GM10266 (cell line): ENCODE data around the gene C1orf87.
"Not testable (repeated sequence)": the region's sequence is repeated elsewhere in the genome, so short reads cannot be mapped to it uniquely, and the experiment has no call there.

Source experiments
- DNase-seq: peaks from one replicate; pipeline ENCODE4 v3.0.0; 2012; ENCODE audit errors: extremely low spot score
- CTCF ChIP-seq: IDR thresholded peaks from 2 replicates; pipeline ENCODE4 v1.5.1; 2012; ENCODE audit warnings: mild to moderate bottlenecking, low read depth; ENCODE audit not compliant: control insufficient read depth, insufficient read depth; ENCODE audit errors: missing control alignments

The C1orf87 gene

GRCh38 chr1:59972216-59972927, 101.2 kb downstream of the C1orf87 start:
- DNase-seq, result no peak

GRCh38 chr1:59971464-59971911, 102.1 kb downstream of the C1orf87 start:
- TF ChIP-seq CTCF, result peak; percentile 86
- peak; percentile 70 for DNase-seq

More at GRCh38 chr1:59972216-59972927, 101.2 kb downstream of the C1orf87 start:
- no peak for TF ChIP-seq CTCF

GRCh38 chr1:59969542-59970175, 103.9 kb downstream of the C1orf87 start:
- DNase-seq, result not testable (repeated sequence)

DNA sequence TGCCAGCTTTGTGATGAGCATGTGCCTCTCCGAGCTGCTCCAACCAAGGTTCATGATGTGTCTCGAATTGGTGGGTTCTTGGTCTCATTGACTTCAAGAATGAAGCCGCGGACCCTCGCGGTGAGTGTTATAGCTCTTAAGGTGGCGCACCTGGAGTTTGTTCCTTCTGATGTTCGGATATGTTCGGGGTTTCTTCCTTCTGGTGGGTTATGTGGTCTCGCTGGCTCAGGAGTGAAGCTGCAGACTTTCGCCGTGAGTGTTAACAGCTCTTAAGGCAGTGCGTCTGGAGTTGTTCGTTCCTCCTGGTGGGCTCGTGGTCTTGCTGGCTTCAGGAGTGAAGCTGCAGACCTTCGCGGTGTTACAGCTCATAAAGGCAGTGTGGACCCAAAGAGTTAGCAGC, 104.8 kb downstream of the C1orf87 start:
- DNase-seq, result not testable (repeated sequence)

DNA sequence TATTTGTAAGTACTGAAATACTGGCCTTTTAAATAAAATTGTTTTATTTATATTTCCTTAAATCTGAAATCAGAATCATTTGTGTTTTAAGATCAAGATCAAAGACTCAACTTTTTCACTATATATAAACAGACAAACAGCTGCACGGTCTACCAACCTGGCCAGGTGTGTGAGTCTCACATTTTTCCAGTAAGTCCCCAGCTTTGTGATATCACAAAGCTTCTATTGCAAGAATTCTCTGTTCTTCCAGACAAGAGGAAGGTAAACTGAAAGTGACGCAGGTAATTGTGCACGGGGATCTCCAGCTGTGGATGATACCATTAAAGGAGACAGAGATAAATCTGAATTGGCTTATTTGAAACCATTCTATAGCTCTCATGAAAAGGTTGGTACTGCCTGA, 105.8 kb downstream of the C1orf87 start:
- no peak for TF ChIP-seq CTCF
- DNase-seq, result no peak

DNA sequence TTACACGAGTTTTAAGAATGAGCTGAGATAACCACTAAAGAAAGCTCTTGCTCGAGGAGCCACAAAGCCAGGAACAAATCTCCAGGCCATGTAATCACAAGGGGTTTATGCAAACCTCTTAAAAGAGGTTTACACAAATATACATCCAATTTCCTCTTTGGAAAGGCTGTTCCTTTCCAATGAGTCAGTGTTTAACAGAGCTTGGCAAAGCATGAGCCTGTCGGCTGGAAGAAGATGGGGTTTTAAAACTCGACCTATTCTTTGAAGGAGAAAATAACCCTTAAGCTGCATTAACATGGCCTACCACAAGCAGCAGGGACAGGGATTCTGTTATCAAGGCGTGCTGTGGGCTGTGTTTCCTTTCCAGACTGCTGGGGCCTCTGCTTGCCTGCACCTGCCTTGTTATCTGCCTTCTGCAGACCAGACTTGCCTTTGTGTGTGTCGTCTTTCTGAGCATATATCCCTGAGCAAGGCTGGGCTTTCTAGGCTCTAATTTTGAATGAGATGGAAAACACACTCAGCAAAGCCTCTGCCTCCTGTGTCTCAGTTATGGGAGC, 106.4 kb downstream of the C1orf87 start:
- TF ChIP-seq CTCF, result no peak
- DNase-seq, result no peak

GRCh38 chr1:59952065-59952464, 121.5 kb downstream of the C1orf87 start:
- DNase-seq, result no peak
- no peak for TF ChIP-seq CTCF

- no peak for DNase-seq
- no peak for TF ChIP-seq CTCF
Measured at GRCh38 chr1:59949648-59950047, 123.9 kb downstream of the C1orf87 start.
